Measurements from ENCODE around the gene SPAST. TPM values are rescaled to one million over a fixed set of nuclear protein-coding genes. Genes with fewer than 3 reads are reported as not detected.

SPAST gene
- total RNA-seq, 1 experiment from 2014 or later, result 21.6 TPM

DNA sequence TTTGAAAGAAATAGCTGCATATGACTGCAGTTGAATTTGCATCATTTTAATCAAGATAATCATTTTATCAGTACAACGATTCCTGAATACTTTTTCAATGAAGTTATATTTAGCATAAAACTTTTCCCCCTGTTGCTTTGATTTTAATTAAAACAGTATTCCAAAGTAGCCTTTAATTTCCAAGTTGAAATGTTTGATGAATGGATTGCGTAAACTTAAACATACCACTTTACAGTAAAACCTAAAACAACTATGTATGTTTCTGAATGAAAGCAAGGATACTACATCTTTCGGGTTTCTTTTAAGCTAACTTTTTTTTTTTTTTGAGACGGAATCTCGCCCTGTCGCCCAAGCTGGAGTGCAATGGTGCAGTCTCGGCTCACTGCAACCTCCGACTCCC is 1.4 kb downstream of the SPAST start:
- no peak for DNase-seq
- Histone ChIP-seq H3K9ac (ENCODE audit: low read length) (peak overlapping the region; percentile 69), H4K20me1 (ENCODE audit: low read length) (no peaks in the 10 kb centered on the region), H3K9me3 (ENCODE audit: low read length) (no peaks in the 10 kb centered on the region), H3K4me1 (ENCODE audit: insufficient read depth, low read length) (peaks cover 19% of the 10 kb centered on the region), H3K4me2 (ENCODE audit: low read length) (peak overlapping the region; percentile 98), H3K36me3 (ENCODE audit: low read depth, low read length) (no peaks in the 10 kb centered on the region), H3K9me2 (replicated peaks; ENCODE audit: low read length) (no peaks in the 10 kb centered on the region), H3K79me2 (ENCODE audit: low read length) (peaks cover 16% of the 10 kb centered on the region), H3K27ac (ENCODE audit: low read length) (no peak overlapping the region), H3K27me3 (ENCODE audit: low read length) (no peaks in the 10 kb centered on the region), H3F3A (ENCODE audit: low read length, unreplicated experiment) (no peaks in the 10 kb centered on the region), H2AFZ (ENCODE audit: low read length) (peak overlapping the region; percentile 87), H3K4me3 (ENCODE audit: low read length) (peak overlapping the region; percentile 93)
- ATAC-seq, result no peak
- ChIA-PET POLR2A (ENCODE audit: unreplicated experiment) (interaction anchor here (2.5 kb wide), 1 partner anchor 25 kb away, joined by 17 read pairs; the partner anchor contains the start of gene DPY30), CTCF (no interaction called here)
- TF ChIP-seq EZH2 (IDR thresholded peaks at IDR 0.05; ENCODE audit: low read length, unreplicated experiment) (no peak), EZH2phosphoT487 (IDR thresholded peaks at IDR 0.05; ENCODE audit: borderline replicate concordance, low read length) (no peak)
- TF ChIP-seq, protein P1, sequence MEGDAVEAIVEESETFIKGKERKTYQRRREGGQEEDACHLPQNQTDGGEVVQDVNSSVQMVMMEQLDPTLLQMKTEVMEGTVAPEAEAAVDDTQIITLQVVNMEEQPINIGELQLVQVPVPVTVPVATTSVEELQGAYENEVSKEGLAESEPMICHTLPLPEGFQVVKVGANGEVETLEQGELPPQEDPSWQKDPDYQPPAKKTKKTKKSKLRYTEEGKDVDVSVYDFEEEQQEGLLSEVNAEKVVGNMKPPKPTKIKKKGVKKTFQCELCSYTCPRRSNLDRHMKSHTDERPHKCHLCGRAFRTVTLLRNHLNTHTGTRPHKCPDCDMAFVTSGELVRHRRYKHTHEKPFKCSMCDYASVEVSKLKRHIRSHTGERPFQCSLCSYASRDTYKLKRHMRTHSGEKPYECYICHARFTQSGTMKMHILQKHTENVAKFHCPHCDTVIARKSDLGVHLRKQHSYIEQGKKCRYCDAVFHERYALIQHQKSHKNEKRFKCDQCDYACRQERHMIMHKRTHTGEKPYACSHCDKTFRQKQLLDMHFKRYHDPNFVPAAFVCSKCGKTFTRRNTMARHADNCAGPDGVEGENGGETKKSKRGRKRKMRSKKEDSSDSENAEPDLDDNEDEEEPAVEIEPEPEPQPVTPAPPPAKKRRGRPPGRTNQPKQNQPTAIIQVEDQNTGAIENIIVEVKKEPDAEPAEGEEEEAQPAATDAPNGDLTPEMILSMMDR (conservative IDR thresholded peaks at IDR 0.05; ENCODE audit: low read depth, low read length), result no peak
- no TSS peak for BruUV-seq (replicated peaks)
- intact Hi-C loops (cut with micrococcal nuclease), result no loop called here

DNA sequence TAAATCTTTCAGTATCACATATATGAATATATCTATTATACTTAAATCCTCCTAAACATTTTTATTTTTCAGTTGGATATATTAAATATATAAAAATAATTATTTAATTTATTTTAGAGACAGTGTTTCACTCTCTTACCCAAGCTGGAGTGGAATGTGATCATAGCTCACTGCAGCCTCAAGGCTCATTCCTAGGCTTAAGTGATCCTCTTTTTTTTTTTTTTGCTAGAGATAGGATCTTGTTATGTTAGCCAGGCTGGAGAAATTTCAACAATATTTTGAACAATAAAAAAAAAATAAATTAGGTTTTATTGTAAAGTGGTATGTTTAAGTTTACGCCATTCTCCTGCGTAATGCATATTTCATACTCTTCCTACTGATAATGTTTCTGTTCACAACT is 4.2 kb downstream of the SPAST start:
- H3F3A ChIP-seq (ENCODE audit: low read length, unreplicated experiment), result no peaks in the 10 kb centered on the region
- no peak for DNase-seq
- no peak overlapping the region for H3K4me3 ChIP-seq (ENCODE audit: low read length)
- no peak overlapping the region for H3K27ac ChIP-seq (ENCODE audit: low read length)
- ChIA-PET CTCF (no interaction called here), POLR2A (ENCODE audit: unreplicated experiment) (interaction anchor here (0.7 kb wide), 1 partner anchor 131 kb away, joined by 4 read pairs; no protein-coding TSS in a partner anchor)
- peaks cover 25% of the 10 kb centered on the region for H3K79me2 ChIP-seq (ENCODE audit: low read length)
- no peak for ATAC-seq
- H4K20me1 ChIP-seq (ENCODE audit: low read length), result no peaks in the 10 kb centered on the region
- intact Hi-C loops (cut with micrococcal nuclease), result no loop called here
- H2AFZ ChIP-seq (ENCODE audit: low read length), result no peak overlapping the region
- no peak overlapping the region for H3K4me2 ChIP-seq (ENCODE audit: low read length)
- no peaks in the 10 kb centered on the region for H3K36me3 ChIP-seq (ENCODE audit: low read depth, low read length)
- H3K9me3 ChIP-seq (ENCODE audit: low read length), result no peaks in the 10 kb centered on the region
- no TSS peak for BruUV-seq (replicated peaks)
- TF ChIP-seq, protein P1 (conservative IDR thresholded peaks at IDR 0.05; ENCODE audit: low read depth, low read length), result no peak
- TF ChIP-seq EZH2phosphoT487 (IDR thresholded peaks at IDR 0.05; ENCODE audit: borderline replicate concordance, low read length), result no peak
- TF ChIP-seq EZH2 (IDR thresholded peaks at IDR 0.05; ENCODE audit: low read length, unreplicated experiment), result no peak
- H3K27me3 ChIP-seq (ENCODE audit: low read length), result no peaks in the 10 kb centered on the region
- no peak overlapping the region for H3K9ac ChIP-seq (ENCODE audit: low read length)
- H3K9me2 ChIP-seq (replicated peaks; ENCODE audit: low read length), result no peaks in the 10 kb centered on the region
- H3K4me1 ChIP-seq (ENCODE audit: insufficient read depth, low read length), result peaks cover 13% of the 10 kb centered on the region

DNA sequence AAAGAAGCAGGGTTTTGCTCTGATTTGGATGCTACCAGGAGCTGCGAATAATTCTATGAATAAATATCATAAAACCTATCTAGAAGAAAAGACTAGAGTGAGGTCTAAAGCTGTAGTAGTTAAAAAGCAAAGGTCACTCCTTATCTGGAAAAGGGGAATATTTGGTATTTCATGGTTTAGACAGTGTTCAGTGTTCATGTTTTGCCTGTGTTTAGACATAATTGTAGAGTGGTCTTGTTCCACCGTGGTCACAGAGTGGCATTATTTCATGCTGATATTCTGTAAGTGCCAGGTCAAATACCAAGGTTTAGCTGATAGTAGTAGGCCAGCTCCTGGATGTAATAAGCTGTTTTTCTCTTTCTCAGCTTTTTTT is 10.8 kb downstream of the SPAST start:
- no peaks in the 10 kb centered on the region for H3K4me1 ChIP-seq (ENCODE audit: insufficient read depth, low read length)

More for the DNA sequence above, 10.8 kb downstream of the SPAST start:
- Histone ChIP-seq H3K4me3 (ENCODE audit: low read length) (no peak overlapping the region), H2AFZ (ENCODE audit: low read length) (no peak overlapping the region), H3K27me3 (ENCODE audit: low read length) (no peaks in the 10 kb centered on the region), H4K20me1 (ENCODE audit: low read length) (no peaks in the 10 kb centered on the region), H3F3A (ENCODE audit: low read length, unreplicated experiment) (no peaks in the 10 kb centered on the region), H3K9me3 (ENCODE audit: low read length) (no peaks in the 10 kb centered on the region), H3K4me2 (ENCODE audit: low read length) (no peak overlapping the region), H3K9me2 (replicated peaks; ENCODE audit: low read length) (no peaks in the 10 kb centered on the region), H3K9ac (ENCODE audit: low read length) (no peak overlapping the region), H3K36me3 (ENCODE audit: low read depth, low read length) (no peaks in the 10 kb centered on the region), H3K79me2 (ENCODE audit: low read length) (0 out of 2 replicates have a peak, but pooled peaks cover 9% of the 10 kb centered on the region), H3K27ac (ENCODE audit: low read length) (no peak overlapping the region)
- BruUV-seq (replicated peaks), result no TSS peak
- TF ChIP-seq EZH2phosphoT487 (IDR thresholded peaks at IDR 0.05; ENCODE audit: borderline replicate concordance, low read length) (no peak), EZH2 (IDR thresholded peaks at IDR 0.05; ENCODE audit: low read length, unreplicated experiment) (no peak)
- TF ChIP-seq, protein P1 (conservative IDR thresholded peaks at IDR 0.05; ENCODE audit: low read depth, low read length), result no peak
- DNase-seq, result no peak
- no peak for ATAC-seq
- CTCF ChIA-PET, result no interaction called here
- intact Hi-C loops (cut with micrococcal nuclease), result no loop called here
- POLR2A ChIA-PET (ENCODE audit: unreplicated experiment), result no interaction called here
